OCI-LY3 (cell line): Measurements from ENCODE around the gene NME3.
"Not testable (repeated sequence)": the region's sequence is repeated elsewhere in the genome, so short reads cannot be mapped to it uniquely, and the experiment has no call there.

ENCODE experiments used
- H2AFZ ChIP-seq: fragments of 200-600, 300-600 bp; shearing (Covaris generic); 2 replicates; pipeline ENCODE4 v1.6.0; 2014; ENCODE audit warnings: antibody characterized with exemption, low read depth, low read length
- H3K27ac ChIP-seq: fragments of 200-600, 300-600 bp; sonication (generic); 2 replicates; pipeline ENCODE4 v1.5.1; 2014; ENCODE audit warnings: mild to moderate bottlenecking, low read length, moderate library complexity, mixed read lengths
- H3K27me3 ChIP-seq: fragments of 200-600, 300-600 bp; sonication (generic); 2 replicates; pipeline ENCODE4 v1.6.1; 2014; ENCODE audit warnings: low read depth, low read length, mixed read lengths
- H3K36me3 ChIP-seq: fragments of 200-600, 300-600 bp; sonication (generic); replicated peaks from 2 replicates; pipeline ENCODE3; 2014; ENCODE audit warnings: low read depth, low read length, mixed read lengths
- H3K4me1 ChIP-seq: fragments of 300-600, 200-600 bp; sonication (generic); 2 replicates; pipeline ENCODE4 v1.6.1; 2014; ENCODE audit warnings: low read length, mixed read lengths
- H3K4me2 ChIP-seq: fragments of 200-600, 300-600 bp; sonication (generic); 2 replicates; pipeline ENCODE4 v1.6.1; 2014; ENCODE audit warnings: low read length, mixed read lengths
- H3K4me3 ChIP-seq: fragments of 300-600, 200-600 bp; sonication (generic); 2 replicates; pipeline ENCODE4 v1.5.1; 2014; ENCODE audit warnings: antibody characterized with exemption, mild to moderate bottlenecking, low read length, moderate library complexity
- H3K79me2 ChIP-seq: fragments of 300-600, 200-600 bp; shearing (Covaris generic); 2 replicates; pipeline ENCODE4 v1.6.1; 2014; ENCODE audit warnings: mild to moderate bottlenecking, low read length, mixed read lengths
- H3K9ac ChIP-seq: fragments of 300-600, 200-600 bp; shearing (Covaris generic); 2 replicates; pipeline ENCODE4 v1.6.0; 2014; ENCODE audit warnings: mild to moderate bottlenecking, low read length, moderate library complexity
- H3K9me3 ChIP-seq: fragments of 200-600, 300-600 bp; shearing (Covaris generic); 2 replicates; pipeline ENCODE4 v1.6.1; 2014; ENCODE audit warnings: low read length, mixed read lengths; ENCODE audit not compliant: insufficient read depth
- H4K20me1 ChIP-seq: fragments of 200-600, 300-600 bp; sonication (generic); 2 replicates; pipeline ENCODE4 v1.6.1; 2016; ENCODE audit warnings: low read length, mixed read lengths; ENCODE audit not compliant: insufficient read depth
- EZH2phosphoT487 ChIP-seq: fragments of 200-600 bp; shearing (Covaris generic); IDR thresholded peaks from 2 replicates; pipeline ENCODE4 v1.6.1; 2018; ENCODE audit warnings: antibody characterized with exemption, mixed run types, low read depth
- TF ChIP-seq, protein P1 (sequence below): fragments of 200-600, 300-600 bp; sonication (generic); IDR thresholded peaks from 2 replicates; pipeline ENCODE4 v1.5.1; 2014; ENCODE audit warnings: antibody characterized with exemption, low read length, low read depth

NME3 gene

GRCh38 chr16:1800701-1801100 is 29.4 kb upstream of the NME3 start:
- Histone ChIP-seq H3K4me3 (no peak overlapping the region), H3K27ac (no peak overlapping the region), H3K4me2 (no peak overlapping the region), H3K79me2 (no peaks in the 10 kb centered on the region), H3K27me3 (no peaks in the 10 kb centered on the region), H2AFZ (no peak overlapping the region), H3K9ac (no peak overlapping the region), H3K4me1 (no peaks in the 10 kb centered on the region), H3K36me3 (no peaks in the 10 kb centered on the region), H4K20me1 (no peaks in the 10 kb centered on the region), H3K9me3 (no peaks in the 10 kb centered on the region)
- TF ChIP-seq, protein P1, sequence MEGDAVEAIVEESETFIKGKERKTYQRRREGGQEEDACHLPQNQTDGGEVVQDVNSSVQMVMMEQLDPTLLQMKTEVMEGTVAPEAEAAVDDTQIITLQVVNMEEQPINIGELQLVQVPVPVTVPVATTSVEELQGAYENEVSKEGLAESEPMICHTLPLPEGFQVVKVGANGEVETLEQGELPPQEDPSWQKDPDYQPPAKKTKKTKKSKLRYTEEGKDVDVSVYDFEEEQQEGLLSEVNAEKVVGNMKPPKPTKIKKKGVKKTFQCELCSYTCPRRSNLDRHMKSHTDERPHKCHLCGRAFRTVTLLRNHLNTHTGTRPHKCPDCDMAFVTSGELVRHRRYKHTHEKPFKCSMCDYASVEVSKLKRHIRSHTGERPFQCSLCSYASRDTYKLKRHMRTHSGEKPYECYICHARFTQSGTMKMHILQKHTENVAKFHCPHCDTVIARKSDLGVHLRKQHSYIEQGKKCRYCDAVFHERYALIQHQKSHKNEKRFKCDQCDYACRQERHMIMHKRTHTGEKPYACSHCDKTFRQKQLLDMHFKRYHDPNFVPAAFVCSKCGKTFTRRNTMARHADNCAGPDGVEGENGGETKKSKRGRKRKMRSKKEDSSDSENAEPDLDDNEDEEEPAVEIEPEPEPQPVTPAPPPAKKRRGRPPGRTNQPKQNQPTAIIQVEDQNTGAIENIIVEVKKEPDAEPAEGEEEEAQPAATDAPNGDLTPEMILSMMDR = no peak
- no peak for TF ChIP-seq EZH2phosphoT487

DNA sequence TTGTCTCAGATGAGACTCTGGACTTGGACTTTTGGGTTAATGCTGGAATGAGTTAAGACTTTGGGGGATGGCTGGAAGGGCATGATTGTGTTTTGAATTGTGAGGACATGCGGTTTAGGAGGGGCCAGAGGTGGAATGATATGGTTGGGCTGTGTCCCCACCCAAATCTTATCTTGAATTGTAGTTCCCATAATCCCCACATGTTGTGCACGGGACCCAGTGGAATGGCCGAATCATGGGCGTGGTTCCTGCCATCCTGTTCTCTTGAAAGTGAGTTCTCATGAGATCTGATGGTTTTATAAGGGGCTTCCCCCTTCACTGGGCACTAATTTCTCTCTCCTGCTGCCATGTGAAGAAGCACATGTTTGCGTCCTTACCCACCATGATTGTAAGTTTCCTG is 27.9 kb upstream of the NME3 start:
- H3K9me3 ChIP-seq, H3K4me2 ChIP-seq, H3K79me2 ChIP-seq, H3K4me1 ChIP-seq, H3K36me3 ChIP-seq, H2AFZ ChIP-seq, H4K20me1 ChIP-seq, H3K4me3 ChIP-seq, H3K27me3 ChIP-seq, H3K9ac ChIP-seq, H3K27ac ChIP-seq: not testable (repeated sequence)

GRCh38 chr16:1794908-1795666 is 23.7 kb upstream of the NME3 start:
- no peak overlapping the region for H3K27ac ChIP-seq
- no peak overlapping the region for H3K9ac ChIP-seq
- TF ChIP-seq, protein P1 = no peak
- no peak for TF ChIP-seq EZH2phosphoT487
- H3K4me1 ChIP-seq = no peaks in the 10 kb centered on the region
- no peak overlapping the region for H3K4me2 ChIP-seq
- H4K20me1 ChIP-seq = no peaks in the 10 kb centered on the region
- H3K79me2 ChIP-seq = no peaks in the 10 kb centered on the region
- no peak overlapping the region for H3K4me3 ChIP-seq
- no peak overlapping the region for H2AFZ ChIP-seq
- no peaks in the 10 kb centered on the region for H3K27me3 ChIP-seq
- no peaks in the 10 kb centered on the region for H3K36me3 ChIP-seq
- no peaks in the 10 kb centered on the region for H3K9me3 ChIP-seq

- no peak overlapping the region for H3K9ac ChIP-seq
- H3K27ac ChIP-seq = no peak overlapping the region
- H3K9me3 ChIP-seq = no peaks in the 10 kb centered on the region
- no peak overlapping the region for H2AFZ ChIP-seq
- no peaks in the 10 kb centered on the region for H3K4me1 ChIP-seq
- no peak for TF ChIP-seq EZH2phosphoT487
- H3K4me2 ChIP-seq = no peak overlapping the region
- H3K36me3 ChIP-seq = no peaks in the 10 kb centered on the region
- no peaks in the 10 kb centered on the region for H3K27me3 ChIP-seq
- H3K4me3 ChIP-seq = no peak overlapping the region
- no peaks in the 10 kb centered on the region for H3K79me2 ChIP-seq
- no peaks in the 10 kb centered on the region for H4K20me1 ChIP-seq
Observed at GRCh38 chr16:1794221-1794871, 23.0 kb upstream of the NME3 start.

GRCh38 chr16:1793578-1794220 is 22.4 kb upstream of the NME3 start, which contains the start of gene IGFALS:
TSS of gene IGFALS (minus strand) at chr16:1793705. CDS start at chr16:1793652, 53 bp downstream.
- no peak for TF ChIP-seq EZH2phosphoT487
- TF ChIP-seq, protein P1 = no peak
- no peaks in the 10 kb centered on the region for H4K20me1 ChIP-seq
- H3K4me1 ChIP-seq = no peaks in the 10 kb centered on the region
- no peak within 1 kb of the TSS for H3K9ac ChIP-seq
- no peak within 1 kb of the TSS for H3K27ac ChIP-seq
- H3K4me2 ChIP-seq = no peak within 1 kb of the TSS
- no peaks in the 10 kb centered on the region for H3K27me3 ChIP-seq
- H2AFZ ChIP-seq = no peak within 1 kb of the TSS
- no peaks in the 10 kb centered on the region for H3K9me3 ChIP-seq
- H3K4me3 ChIP-seq = no peak within 1 kb of the TSS
- no peaks in the 10 kb centered on the region for H3K36me3 ChIP-seq
- no peaks in the 10 kb centered on the region for H3K79me2 ChIP-seq
